GM19372 (cell line): ENCODE measurements around the gene SELENOO.

Source experiments
- ATAC-seq: cut with Tn5 transposase; IDR thresholded peaks from one replicate; pipeline ENCODE4 v1.9.1; 2021; ENCODE audit warnings: mild to moderate bottlenecking, low read depth, moderate library complexity; ENCODE audit not compliant: unreplicated experiment

The SELENOO gene

DNA sequence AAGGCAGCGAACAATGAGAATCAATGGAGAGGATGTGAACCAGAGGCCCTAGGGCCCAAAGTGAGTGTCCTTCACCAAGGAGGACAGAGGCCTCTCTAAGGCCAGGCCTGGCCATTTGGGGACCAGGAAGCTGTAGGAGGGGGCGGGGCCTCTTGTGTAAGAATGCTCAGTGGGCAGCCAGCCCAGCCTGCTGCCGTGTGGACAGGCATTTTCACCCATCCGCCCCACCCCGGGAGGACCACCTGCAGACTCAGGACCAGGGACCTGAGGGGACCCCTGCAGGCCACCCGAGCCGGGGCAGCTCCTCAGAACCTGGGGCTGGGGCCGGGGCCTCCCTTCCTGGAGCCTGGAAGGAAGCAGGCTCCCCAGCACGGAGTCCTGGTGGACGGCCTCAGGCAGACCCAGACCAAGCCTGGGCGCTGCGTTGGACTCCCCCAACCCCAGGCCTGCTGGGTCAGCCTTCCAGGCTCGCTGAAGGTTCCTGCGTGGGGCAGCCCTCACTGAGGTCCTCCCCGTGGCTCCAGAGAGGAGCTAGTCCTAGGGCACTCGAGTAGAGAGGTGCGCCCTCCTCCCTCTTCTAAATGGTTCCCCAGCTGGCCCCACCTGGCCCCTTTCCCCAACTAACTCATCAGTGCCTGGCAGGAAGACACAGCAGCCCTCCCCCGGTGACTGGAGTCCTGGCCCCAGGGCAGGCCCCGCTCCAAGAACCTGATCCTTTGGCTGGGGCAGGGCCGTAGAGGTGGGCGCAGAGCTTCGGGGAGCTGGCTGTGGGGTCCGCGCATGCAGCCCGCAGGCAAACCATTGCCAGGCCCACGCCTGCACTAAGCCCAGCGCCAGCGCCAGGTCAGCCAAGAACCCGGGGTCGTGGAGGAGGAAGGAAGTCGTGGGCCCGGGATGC is 16.6 kb upstream of the SELENOO start:
- ATAC-seq: no peak

DNA sequence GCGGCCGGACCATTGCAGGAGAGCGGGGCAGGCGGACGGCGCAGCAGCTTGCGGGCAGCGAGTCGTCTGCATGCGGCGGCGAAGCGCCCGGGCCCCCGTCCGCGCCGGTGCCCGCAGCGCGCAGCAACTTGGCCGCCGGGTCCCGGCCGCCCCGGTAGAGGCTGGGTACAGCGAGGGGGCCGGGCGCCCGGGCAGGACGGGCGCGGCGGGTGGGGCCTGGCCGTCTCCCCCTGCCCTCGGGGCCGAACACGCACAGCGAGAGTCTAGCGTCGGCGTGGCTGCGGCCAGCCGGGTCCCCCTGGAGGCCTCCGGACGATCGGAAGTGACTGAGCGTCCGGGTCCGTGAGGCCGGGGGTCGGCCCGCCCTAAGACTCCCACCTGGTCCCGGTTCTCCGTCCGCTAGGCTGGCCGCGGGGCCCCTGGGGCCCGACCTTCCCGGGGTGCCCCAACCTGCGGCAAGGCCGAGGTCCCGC is 15.9 kb upstream of the SELENOO start:
- ATAC-seq: no peak

DNA sequence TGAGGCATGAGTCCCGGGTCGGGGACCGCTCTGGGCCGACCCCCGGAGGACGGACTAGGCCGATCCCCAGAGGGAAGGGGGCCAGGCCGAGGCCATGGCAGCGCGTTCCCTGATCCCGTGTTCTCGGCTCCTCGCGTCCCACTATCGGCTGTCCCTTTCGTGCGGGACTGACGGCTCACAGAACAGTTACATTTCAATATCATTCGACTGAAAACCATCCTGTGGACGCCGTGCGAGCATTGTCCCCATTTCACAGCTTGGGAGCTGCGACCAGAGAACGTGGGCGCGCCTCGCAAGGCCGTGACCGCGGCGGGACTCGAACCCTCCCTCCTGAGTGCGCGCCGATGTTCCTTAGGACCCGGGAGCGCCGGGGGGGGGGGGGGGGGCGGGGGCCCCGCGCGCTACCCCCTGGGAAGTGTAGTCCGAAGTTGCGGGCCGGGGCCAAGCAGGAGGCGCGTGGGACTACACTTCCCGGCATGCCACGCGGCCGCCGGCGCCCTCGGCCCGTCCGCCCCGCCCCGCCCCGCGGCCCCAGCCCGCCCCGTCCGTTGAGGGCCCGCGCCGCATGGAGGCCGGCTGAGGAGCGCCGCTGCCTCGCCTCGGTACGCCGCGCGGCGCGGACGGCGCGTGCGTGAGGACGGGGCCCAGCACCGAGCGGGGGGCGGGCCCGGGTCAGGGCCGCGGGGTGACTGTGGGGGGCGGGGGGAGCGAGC is 15.3 kb upstream of the SELENOO start, which contains the start of gene TRABD:
Gene TRABD (plus strand): TSS at position 539 of the 713 bp plus-strand sequence. CDS start 7,148 bp downstream, outside the sequence.
- peak; percentile 39 for ATAC-seq

DNA sequence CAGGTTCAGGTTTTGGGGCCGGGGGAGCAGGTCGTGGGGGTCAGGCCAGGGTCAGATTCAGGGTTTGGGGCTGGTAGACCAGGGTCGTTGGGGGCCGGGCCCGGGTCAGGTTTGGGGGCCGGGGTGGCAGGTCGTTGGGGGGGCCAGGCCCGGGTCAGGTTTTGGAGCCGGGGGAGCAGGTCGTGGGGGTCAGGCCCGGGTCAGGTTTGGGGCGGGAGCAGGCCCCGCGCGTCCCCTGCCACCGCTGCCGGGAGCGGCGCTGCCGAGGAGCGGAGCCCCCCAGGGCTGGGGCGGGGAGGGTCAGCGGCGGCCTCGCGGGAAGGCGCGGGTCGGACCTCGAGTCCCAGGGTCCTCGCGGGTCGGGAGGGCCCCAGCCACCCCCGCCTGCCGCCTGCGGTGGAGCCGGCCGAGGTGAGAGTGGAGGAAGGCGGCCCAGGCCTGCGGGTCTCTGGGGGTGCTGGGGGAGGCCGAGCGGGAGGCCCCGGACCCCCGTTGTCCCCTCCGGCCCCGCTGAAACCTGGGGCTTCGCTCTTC is 14.6 kb upstream of the SELENOO start:
- ATAC-seq: no peak

DNA sequence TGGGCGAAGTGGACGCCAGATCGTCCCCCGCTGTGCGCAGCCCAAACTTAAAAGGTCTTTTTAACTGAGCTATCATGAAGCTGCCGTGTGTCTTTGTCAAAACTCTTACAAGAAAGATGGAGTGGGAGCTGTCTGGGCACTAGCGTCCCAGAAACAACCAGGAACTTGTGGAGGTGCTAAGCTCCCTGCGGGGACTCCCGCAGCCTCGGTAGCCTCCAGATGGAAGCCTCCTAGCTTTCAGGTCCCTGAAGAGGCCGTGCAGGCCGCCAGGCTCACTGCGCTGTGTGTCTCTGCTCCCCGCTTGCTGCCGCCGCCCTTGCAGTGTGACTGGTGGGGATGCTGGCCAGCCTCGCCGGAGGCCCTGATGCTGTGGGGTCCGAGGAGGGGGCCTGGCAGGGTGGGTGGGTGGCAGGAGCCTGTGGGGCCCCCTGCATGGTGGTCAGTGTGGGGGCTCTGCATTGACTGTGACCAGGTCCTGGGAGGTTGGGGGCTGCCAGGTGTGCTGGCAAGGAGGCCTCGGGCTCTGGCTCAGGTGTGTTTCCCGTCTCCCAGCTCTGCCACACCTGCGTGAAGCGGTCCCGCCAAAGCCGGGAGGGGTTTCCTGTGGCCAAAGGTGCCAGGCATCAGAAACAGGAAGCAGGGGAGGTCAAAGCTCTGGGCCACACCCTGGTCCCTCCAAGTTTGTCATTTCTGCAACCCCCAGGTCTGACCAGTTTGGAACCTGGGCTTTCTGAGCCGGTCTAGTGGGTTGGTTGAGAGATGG is 13.9 kb upstream of the SELENOO start:
- no peak for ATAC-seq

DNA sequence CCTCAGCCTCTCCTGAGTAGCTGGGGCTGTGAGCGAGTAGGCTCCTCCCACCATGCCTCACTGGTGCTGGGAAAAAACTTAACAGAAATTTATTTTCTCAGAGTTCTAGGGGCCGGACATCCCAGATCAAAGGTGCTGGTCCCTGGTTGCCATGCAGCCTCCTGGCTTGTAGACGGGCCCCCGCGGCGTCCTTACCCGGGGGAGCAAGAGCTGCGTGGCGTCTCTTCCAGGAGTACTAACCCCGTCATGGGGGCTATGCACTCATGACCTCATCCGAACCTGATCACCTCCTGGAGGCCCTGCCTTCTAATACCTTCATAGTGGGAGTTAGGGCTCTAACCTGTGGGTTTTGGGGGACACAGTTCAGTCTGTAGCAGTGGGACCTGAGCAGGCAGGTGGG is 12.5 kb upstream of the SELENOO start:
- ATAC-seq: no peak

DNA sequence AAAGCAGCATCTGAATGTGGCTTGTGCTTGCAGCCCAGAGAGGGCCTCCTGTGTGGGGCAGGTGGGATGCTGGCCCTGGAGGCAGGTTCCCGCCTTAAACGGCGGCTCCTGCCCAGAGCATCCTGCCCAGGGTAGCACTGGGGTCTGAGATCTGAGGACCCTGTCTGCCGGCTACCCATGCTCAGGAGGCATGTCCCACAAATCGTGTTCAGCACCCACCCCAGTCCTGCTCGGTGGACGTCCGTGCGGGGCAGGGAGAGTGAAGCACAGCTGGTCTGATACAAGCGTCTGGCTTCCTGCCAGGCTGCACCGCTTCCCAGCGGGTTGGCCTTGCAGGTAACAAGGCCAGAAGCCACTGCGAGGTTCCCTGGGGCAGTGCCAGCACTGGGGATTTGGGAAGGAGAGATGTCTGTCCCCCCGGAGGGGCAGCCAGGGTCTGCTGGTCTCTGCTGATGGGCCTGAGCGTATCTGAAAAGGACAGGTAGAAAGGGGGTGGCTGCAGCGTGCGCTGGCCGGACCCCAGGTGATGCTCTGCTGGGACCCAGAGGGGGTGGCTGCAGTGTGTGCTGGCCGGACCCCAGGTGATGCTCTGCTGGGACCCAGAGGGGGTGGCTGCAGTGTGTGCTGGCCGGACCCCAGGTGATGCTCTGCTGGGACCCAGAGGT is 11.5 kb upstream of the SELENOO start:
- ATAC-seq: no peak

DNA sequence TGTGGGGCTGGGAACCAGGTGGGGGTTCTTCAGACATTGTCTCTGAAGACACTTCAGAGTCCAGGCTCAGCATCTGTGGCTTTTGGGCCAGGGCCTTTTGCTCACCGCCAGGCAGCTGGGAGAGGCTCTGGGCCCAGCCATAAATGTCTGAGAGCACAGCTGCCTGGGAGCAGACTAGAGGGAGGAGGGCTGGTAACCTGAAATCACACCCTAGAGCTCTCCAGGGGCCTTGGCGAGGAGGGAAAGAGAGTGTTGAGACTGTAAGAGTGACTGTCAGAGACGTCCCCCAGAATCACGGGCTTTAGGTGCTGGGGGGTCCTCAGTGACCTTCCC is 11.0 kb upstream of the SELENOO start:
- no peak for ATAC-seq

DNA sequence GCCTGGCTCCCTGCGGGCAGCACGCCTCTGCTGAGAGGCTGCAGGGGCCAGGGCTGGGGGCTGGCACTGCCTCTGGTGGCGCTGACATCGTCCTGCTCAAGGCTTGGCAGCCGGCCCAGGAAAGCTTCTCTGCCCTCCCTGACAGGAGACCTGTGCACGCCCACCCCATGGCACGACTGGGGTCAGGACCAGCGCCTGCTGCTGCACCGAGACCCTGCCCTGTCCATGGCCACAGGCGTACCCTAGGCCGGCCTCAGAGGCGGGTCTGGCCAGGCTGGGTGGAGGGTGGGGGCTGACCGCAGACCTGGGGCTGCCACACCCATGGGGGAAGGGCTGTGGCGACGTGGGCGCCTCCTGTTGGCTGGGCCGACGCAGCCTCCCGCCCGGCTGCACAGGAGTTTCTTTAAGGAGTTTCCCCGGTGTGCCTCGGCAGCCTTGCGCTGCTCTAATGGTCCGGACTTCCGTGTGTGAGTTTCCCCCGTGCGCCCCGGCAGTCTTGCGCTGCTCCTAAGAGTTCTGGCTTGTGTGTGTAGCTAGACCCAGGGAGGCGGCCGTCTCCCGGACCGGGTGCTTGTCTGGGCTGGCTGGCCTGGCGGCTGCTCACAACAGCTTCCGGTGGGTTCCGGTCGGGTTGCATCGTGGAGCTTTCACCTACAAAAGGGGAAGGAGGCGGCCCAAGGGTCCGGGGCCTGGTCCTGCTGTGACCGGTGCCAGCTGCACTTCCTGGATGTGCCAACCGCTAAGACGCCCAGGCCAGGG is 10.4 kb upstream of the SELENOO start:
- ATAC-seq: no peak

DNA sequence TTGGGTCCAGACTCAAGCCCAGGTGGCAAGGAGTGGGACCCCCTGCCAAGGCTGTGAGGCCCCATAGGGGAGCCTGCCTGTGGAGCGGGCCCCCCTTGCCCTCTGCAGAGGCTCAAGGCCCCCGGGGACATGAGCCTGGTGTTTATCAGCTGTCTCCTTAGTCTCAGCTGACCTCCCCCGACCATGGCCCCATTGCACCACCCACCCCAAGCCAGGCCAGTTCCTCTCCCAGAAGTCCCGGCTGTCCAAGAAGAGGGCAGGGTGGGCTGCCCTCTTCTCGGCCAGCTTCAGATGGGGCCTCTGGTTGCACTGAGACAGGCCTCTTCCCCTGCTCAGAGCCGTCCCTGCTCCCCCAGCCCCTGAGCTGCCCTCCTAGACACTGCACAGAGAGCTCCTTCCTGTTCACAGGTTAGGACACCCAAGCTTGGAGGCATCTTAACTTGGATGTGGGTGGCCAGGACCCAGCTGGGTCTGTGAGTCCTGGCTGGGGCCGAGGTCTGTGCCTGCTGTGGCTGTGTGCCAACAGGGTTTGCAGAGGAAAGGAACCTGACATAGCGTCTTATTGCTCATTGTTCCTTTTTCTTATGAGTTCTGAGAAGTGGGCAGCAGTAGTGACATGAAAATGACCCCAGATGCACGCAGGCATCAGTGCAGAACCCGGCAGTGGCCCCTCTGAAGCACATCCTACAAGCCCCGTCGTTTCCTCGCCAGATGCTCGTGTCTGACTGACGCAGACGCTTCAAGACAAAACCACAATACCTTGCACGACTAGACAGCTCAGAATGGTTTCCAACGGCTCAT is 9.7 kb upstream of the SELENOO start:
- ATAC-seq: no peak

DNA sequence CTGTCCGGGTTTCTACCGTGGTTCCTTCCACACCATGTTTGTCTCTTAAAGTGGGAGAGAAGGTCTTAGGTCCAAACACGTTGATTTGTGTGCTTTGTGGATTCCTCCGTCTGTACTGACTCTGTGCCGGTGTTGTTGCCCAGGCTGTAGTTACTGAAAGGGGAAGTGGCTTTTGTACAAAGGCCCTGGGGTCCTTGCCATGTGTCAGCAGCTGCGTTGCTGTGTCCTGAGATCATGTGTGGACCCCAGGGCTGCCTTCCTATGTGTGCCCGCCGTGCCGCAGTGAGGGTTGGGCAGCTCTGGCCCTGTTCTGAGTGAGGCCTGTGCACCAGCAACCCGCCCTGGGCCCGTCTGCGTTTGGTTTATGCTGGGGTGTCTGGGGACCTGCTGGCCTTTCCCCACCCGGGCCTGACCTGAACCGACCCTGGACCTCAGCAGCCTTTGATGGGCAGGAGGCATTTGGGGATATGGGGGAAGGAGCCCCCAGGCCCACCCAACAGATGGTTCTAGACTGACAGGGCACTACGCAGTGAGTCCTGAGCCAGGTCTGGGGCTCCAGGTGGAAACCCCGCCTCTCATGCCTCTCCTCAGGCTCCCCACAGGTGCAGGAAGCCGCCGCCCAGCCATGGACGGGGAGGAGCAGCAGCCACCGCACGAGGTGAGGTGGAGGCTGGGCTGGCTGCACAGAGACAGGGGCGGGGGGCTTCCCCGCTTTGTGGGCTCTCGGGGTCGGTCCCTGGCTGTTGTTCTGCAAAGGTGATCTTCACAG is 8.2 kb upstream of the SELENOO start:
- ATAC-seq: no peak

DNA sequence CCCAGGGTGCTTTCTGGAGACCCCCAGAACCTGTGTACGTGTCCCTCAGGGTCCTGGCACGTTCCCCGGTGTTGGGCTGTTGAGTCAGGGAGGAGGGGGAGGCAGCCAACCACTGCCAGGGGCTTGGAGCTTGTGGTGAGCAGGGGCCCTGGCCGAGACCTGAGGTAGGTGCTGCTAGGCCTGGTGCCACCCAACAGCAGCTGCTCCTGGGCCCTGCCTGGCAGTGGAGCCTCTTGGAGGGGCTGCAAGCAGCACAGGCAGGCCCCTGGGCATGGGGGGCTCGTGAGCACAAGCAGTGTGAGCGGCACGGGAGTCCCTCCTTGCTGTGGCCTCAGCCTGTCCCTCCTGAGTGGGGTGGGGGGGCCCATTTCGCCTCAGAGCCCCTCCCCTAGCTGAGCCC is 7.2 kb upstream of the SELENOO start:
- ATAC-seq: no peak

DNA sequence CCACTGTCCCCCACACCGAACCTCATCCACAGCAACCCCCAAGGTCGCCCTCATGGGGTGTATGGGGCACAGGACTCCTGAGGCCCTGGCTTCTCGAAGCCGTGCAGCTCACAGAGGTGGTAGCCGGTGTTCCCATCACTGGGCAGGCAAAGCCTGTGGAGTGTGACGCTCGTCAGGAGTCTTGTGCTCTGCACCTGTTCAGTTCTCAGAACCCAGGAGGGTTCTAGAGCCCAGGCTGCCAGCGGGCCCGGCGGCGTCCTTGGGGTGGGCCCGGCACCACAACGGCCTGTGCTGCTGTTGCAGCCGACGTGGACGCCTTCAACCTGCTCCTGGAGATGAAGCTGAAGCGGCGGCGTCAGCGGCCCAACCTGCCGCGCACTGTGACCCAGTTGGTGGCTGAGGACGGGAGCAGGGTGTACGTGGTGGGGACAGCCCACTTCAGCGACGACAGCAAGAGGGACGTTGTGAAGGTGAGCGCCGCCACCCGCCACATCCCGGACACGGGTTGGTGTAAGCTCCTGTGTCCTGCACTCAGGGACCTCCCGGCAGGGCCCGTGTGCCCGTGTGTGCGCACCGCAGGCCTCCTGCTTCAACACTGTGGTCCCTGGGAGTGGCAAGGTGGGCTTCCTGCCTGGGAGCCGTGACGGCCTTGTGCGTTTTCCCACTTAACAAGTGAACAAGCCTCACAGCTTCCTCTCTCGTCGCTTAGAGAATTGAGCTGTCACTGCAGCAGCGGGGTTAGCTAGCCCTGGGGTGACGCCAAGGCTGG is 6.6 kb upstream of the SELENOO start:
- no peak for ATAC-seq

DNA sequence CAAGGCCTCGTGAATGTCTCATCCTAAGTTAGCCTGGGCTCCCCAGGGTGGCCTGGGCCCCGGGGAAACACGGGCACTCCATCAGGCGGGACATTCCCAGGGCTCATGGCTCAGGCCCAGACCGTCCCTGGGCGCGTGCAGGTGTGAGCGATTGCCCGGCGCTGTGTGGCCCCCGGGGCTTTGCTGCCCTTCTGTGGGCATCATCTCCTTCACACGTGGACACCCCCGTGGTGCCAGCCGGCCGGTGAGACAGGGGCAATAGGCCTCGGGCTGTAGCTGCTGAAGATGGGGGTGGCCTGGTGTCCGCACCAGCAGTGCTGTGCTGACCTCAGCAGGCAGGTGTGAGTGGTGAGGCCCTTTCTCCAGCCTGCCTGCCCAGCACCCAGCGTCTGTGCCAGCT is 4.6 kb upstream of the SELENOO start:
- ATAC-seq: no peak

DNA sequence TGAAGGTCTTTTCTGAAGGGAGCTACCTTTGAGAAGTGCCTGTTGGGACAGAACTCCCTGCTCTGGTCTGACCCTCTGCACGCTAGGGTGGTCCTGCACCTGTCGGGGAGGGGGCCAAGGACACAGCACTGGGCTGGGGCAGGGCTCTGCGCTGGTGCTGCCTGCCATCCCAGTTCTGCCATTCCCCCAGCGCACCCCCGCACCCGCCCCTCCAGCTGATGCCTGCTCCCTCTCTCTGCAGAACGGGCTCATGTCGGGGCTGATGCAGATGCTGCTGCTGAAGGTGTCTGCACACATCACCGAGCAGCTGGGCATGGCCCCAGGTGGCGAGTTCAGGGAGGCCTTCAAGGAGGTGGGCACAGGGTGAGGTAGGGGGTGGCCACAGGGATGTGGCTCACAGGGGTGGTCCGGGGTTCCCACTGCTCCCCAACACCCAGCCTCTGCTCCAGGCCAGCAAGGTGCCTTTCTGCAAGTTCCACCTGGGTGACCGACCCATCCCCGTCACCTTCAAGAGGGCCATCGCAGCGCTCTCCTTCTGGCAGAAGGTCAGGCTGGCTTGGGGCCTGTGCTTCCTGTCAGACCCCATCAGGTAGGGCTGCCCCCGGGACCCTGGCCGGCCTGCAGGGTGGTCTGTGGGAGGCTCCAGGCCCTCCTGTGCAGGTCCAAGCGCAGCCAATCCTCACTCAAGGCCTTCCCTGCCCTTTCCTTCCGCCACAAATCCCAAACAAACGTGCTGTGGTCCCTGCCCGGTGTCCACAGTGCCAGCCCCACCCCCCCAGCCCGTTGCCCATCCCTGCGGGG is 3.6 kb upstream of the SELENOO start:
- no peak for ATAC-seq

DNA sequence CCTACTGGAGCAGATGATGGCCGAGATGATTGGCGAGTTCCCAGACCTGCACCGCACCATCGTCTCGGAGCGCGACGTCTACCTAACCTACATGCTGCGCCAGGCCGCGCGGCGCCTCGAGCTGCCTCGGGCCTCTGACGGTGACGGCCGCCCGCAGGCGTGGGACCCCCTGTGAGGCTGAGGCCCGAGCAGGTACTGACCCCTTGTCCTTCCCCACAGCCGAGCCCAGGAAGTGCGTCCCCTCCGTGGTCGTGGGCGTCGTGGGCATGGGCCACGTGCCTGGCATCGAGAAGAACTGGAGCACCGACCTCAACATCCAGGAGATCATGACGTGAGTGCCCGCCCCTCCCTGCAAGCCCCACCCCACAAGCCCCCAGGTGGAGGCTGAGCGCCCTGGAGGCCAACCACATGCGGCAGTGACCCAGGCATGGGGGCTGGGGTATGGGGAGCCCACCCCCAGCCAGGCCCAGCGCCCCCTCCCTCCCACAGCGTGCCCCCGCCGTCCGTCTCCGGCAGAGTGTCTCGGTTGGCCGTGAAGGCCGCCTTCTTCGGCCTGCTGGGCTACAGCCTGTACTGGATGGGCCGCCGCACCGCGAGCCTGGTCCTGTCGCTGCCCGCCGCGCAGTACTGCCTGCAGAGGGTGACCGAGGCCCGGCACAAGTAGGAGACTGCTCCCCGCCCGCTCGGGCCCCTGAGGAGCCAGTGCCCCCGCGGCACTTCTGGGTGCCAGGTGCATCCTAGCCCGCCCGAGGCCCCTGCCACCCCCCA is 2.8 kb upstream of the SELENOO start:
- ATAC-seq: no peak
